Thyroid gland (tissue), 4 donors: ENCODE results near the gene SETX. TPM values are rescaled to one million over a fixed set of nuclear protein-coding genes. Genes with fewer than 3 reads are reported as not detected.

Source experiments
- DNase-seq, 2 donors: peaks; one replicate each; pipeline ENCODE4 v3.0.0-alpha.2; 2019
- H3K27ac ChIP-seq, 3 donors: fragments of 200-600 bp; sonication (generic); 1 replicate in 2 of 3; 2 replicates in 1 of 3; pipeline ENCODE4 v1.5.1; 2016 to 2019; ENCODE audit warnings: mild to moderate bottlenecking in 1 of 3, moderate library complexity in 1 of 3
- H3K27me3 ChIP-seq: fragments of 200-600 bp; sonication (generic); one replicate; pipeline ENCODE4 v1.5.1; 2019
- H3K36me3 ChIP-seq, 2 donors: fragments of 200-600 bp; sonication (generic); one replicate each; pipeline ENCODE4 v1.5.1; 2016 to 2019
- H3K4me1 ChIP-seq, 2 donors: fragments of 200-600 bp; sonication (generic); one replicate each; pipeline ENCODE4 v1.5.1; 2017 to 2019
- H3K4me3 ChIP-seq, 3 donors: fragments of 200-600 bp; sonication (generic); replicated peaks in 1 of 3; 1 replicate in 2 of 3; 2 replicates in 1 of 3; pipeline ENCODE4 v1.5.1; 2016; ENCODE audit warnings: mild to moderate bottlenecking in 1 of 3
- H3K9me3 ChIP-seq: fragments of 200-600 bp; sonication (generic); one replicate; pipeline ENCODE4 v1.5.1; 2017
- POLR2A ChIP-seq, 2 donors: fragments of 450-650 bp; IDR thresholded peaks; one replicate each; pipeline ENCODE4 v1.6.1; 2017; ENCODE audit warnings: antibody characterized with exemption in 2 of 2, mild to moderate bottlenecking in 2 of 2, moderate library complexity in 1 of 2
- WGBS, 2 donors: methylation state at CpG; one replicate each; pipeline ENCODE4 v1.1.5; 2017; 5-methylcytosine and 5-hydroxymethylcytosine counted together
- intact Hi-C: fragments of 100-400 bp; cut with DNase I; formaldehyde crosslinking; loops from one replicate; pipeline ENCODE4 v1.15.1; 2023
- total RNA-seq, 4 donors: library from RNA; depleted of rRNA; stranded (reverse); fragments of >200 nt; gene quantifications; one replicate each; pipeline ENCODE4 v1.2.3, GENCODE V29; 2016
- TF ChIP-seq, protein P1 (sequence below), 6 experiments: fragments of 200-600 bp in 3 of 6; fragments of 450-650 bp in 3 of 6; sonication (generic) in 3 of 6; IDR thresholded peaks; one replicate each; pipeline ENCODE4 v1.5.1; 2016 to 2019; ENCODE audit warnings: antibody characterized with exemption in 6 of 6, mild to moderate bottlenecking in 2 of 6, inconsistent platforms in 1 of 6, moderate library complexity in 1 of 6

Gene SETX
- total RNA-seq, 4 donors from 2014 or later = 132 to 192 (median 170) TPM

GRCh38 chr9:132372177-132373095, 17.6 kb upstream of the SETX start:
- 71 to 74% methylated on average over 14 of the region's 14 CpGs for WGBS, 2 donors
- Histone ChIP-seq H3K4me3 (no peak overlapping the region), H3K4me1 (no peaks in the 10 kb centered on the region), H3K36me3 (peaks cover 0 to 11% of the 10 kb centered on the region in 2 donors), H3K27ac (peak overlapping the region in 2 of 3 donors; percentile 36 to 65), H3K27me3 (no peaks in the 10 kb centered on the region), H3K9me3 (no peaks in the 10 kb centered on the region)
- no peak for TF ChIP-seq POLR2A (IDR thresholded peaks at IDR 0.05)
- TF ChIP-seq, protein P1, sequence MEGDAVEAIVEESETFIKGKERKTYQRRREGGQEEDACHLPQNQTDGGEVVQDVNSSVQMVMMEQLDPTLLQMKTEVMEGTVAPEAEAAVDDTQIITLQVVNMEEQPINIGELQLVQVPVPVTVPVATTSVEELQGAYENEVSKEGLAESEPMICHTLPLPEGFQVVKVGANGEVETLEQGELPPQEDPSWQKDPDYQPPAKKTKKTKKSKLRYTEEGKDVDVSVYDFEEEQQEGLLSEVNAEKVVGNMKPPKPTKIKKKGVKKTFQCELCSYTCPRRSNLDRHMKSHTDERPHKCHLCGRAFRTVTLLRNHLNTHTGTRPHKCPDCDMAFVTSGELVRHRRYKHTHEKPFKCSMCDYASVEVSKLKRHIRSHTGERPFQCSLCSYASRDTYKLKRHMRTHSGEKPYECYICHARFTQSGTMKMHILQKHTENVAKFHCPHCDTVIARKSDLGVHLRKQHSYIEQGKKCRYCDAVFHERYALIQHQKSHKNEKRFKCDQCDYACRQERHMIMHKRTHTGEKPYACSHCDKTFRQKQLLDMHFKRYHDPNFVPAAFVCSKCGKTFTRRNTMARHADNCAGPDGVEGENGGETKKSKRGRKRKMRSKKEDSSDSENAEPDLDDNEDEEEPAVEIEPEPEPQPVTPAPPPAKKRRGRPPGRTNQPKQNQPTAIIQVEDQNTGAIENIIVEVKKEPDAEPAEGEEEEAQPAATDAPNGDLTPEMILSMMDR (IDR thresholded peaks at IDR 0.05) = no peak
- intact Hi-C loops = no loop called here
- peak; percentile 21 to 27 for DNase-seq

- H3K4me3 ChIP-seq = no peak overlapping the region
- intact Hi-C loops = no loop called here
- 94 to 95% methylated on average over 4 of the region's 4 CpGs for WGBS, 2 donors
- no peak for DNase-seq
- H3K27me3 ChIP-seq = no peaks in the 10 kb centered on the region
- TF ChIP-seq, protein P1 (IDR thresholded peaks at IDR 0.05) = no peak
- TF ChIP-seq POLR2A (IDR thresholded peaks at IDR 0.05) = no peak
- no peak overlapping the region for H3K27ac ChIP-seq
- H3K9me3 ChIP-seq = no peaks in the 10 kb centered on the region
- H3K36me3 ChIP-seq = peaks cover 0 to 3% of the 10 kb centered on the region in 2 donors
- H3K4me1 ChIP-seq = no peaks in the 10 kb centered on the region
Observed at GRCh38 chr9:132370592-132370991, 15.8 kb upstream of the SETX start.

DNA sequence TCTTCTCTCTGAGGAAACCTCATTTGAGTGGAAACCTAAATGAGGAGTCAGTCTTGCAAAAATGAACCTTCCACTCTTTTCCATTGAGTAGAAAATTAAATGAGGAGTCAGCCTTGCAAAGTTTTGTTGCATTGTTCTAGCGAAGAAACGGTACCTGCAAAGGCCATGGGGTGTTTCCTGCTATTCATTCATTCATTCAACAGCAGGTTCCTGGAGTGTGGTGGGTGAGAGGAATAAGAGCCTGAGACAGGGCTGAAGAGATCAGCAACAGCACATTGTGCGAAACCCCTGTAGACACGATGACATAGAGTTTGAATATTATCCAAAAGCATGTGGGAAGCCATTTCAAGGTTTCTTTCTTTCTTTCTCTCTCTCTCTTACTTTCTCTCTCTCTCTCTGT, 14.6 kb upstream of the SETX start:
- no peak for DNase-seq
- no peaks in the 10 kb centered on the region for H3K27me3 ChIP-seq
- no peaks in the 10 kb centered on the region for H3K36me3 ChIP-seq
- H3K4me3 ChIP-seq = no peak overlapping the region
- no peaks in the 10 kb centered on the region for H3K9me3 ChIP-seq
- intact Hi-C loops = no loop called here
- H3K27ac ChIP-seq = no peak overlapping the region
- H3K4me1 ChIP-seq = no peaks in the 10 kb centered on the region
- 83 to 87% methylated on average over 4 of the region's 4 CpGs for WGBS, 2 donors
- TF ChIP-seq POLR2A (IDR thresholded peaks at IDR 0.05) = no peak
- TF ChIP-seq, protein P1 (IDR thresholded peaks at IDR 0.05) = no peak

GRCh38 chr9:132367613-132368313, 13.0 kb upstream of the SETX start:
- DNase-seq = no peak
- Histone ChIP-seq H3K9me3 (no peaks in the 10 kb centered on the region), H3K27me3 (no peaks in the 10 kb centered on the region), H3K4me3 (no peak overlapping the region), H3K4me1 (no peaks in the 10 kb centered on the region), H3K27ac (no peak overlapping the region), H3K36me3 (no peaks in the 10 kb centered on the region)
- intact Hi-C loops = no loop called here
- TF ChIP-seq POLR2A (IDR thresholded peaks at IDR 0.05) = no peak
- TF ChIP-seq, protein P1 (IDR thresholded peaks at IDR 0.05) = no peak
- WGBS, 2 donors = 75 to 76% methylated on average over 13 of the region's 13 CpGs

DNA sequence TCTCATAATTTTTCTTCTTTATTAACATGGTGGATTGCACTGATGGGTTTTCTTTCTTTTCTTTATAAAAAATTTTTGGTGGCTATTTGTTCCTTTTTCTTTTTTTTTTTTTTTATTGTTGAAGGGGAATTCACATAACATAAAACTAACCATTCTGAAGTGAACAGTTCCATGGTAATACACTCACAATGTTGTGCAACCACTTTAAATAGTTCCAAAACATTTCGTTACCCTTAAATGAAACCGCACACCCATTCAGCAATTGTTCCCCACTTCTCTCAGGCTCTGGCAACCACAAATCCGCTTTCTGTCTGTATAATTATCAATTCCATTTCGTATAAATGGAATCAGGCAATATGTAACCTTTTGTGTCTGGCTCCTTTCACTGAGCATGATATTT, 11.7 kb upstream of the SETX start:
- Histone ChIP-seq H3K36me3 (no peaks in the 10 kb centered on the region), H3K9me3 (no peaks in the 10 kb centered on the region), H3K4me3 (no peak overlapping the region), H3K4me1 (no peaks in the 10 kb centered on the region), H3K27ac (no peak overlapping the region), H3K27me3 (no peaks in the 10 kb centered on the region)
- DNase-seq = no peak
- WGBS, 2 donors = 90 to 91% methylated on average over 4 of the region's 4 CpGs
- intact Hi-C loops = no loop called here
- TF ChIP-seq POLR2A (IDR thresholded peaks at IDR 0.05) = no peak
- TF ChIP-seq, protein P1 (IDR thresholded peaks at IDR 0.05) = no peak
